Naive thymus-derived CD8-positive, alpha-beta T cell (primary cell): Measurements from ENCODE around the gene NPAS3. TPM values are rescaled to one million over a fixed set of nuclear protein-coding genes. Genes with fewer than 3 reads are reported as not detected.

Experiments used
- ATAC-seq, 2 donors: fragments of 150-1000 bp; cut with Tn5 transposase in 1 of 2; sonication (Bioruptor Pico), chemical (Tn5 transposase) in 1 of 2; 1 replicate in 1 of 2; 2 replicates in 1 of 2; pipeline ENCODE4 v1.10.0; 2021; ENCODE audit warnings: mild to moderate bottlenecking in 2 of 2, moderate library complexity in 2 of 2
- POLR2A ChIA-PET: fragments of 350-600 bp; sonication (Branson Sonifier 250); formaldehyde crosslinking; loops from one replicate; lab custom pipeline; 2021; ENCODE audit warnings: antibody characterized with exemption; lab: Charles Lee
- DNase-seq, 10 donors: peaks; one replicate each; pipeline versions ENCODE4 v3.0.0 to v3.0.0-alpha.2; 2020 to 2022
- H3K27ac Mint-ChIP-seq, 10 donors: one replicate each; pipeline ENCODE4 v1.8.0; 2020 to 2022; ENCODE audit warnings: mild to moderate bottlenecking in 10 of 10, mixed read lengths in 10 of 10, moderate library complexity in 4 of 10, inconsistent platforms in 1 of 10
- H3K27me3 Mint-ChIP-seq, 5 donors: one replicate each; pipeline ENCODE4 v1.8.0; 2021 to 2022; ENCODE audit warnings: mixed read lengths in 5 of 5
- H3K36me3 Mint-ChIP-seq, 3 donors: one replicate each; pipeline ENCODE4 v1.8.0; 2020 to 2022; ENCODE audit warnings: mixed read lengths in 3 of 3, mild to moderate bottlenecking in 2 of 3, inconsistent platforms in 1 of 3
- H3K4me1 Mint-ChIP-seq, 4 donors: one replicate each; pipeline ENCODE4 v1.8.0; 2021 to 2022; ENCODE audit warnings: mixed read lengths in 4 of 4
- H3K4me3 Mint-ChIP-seq, 10 donors: one replicate each; pipeline ENCODE4 v1.8.0; 2020 to 2022; ENCODE audit warnings: mild to moderate bottlenecking in 10 of 10, mixed read lengths in 10 of 10, moderate library complexity in 6 of 10, inconsistent platforms in 1 of 10
- H3K9me3 Mint-ChIP-seq, 9 donors: one replicate each; pipeline ENCODE4 v1.8.0; 2020 to 2022; ENCODE audit warnings: mixed read lengths in 9 of 9, mild to moderate bottlenecking in 3 of 9, inconsistent platforms in 1 of 9, moderate library complexity in 1 of 9
- polyA plus RNA-seq, 3 donors: library from polyadenylated mRNA; unstranded; fragments of 300-500 nt; fragmentation: Illumina TruSeq; gene quantifications; one replicate each; pipeline ENCODE4 v1.2.3, GENCODE V29; 2021
- total RNA-seq, 8 experiments: library from RNA in 2 of 8; stranded (reverse) in 2 of 8; gene quantifications; one replicate each; pipeline ENCODE4 v1.2.3 and lab custom pipeline; 2021 to 2026

The NPAS3 gene
- total and polyA plus RNA-seq, 5 experiments from 2014 or later = not detected

- Mint-ChIP-seq H3K4me3 (no peak overlapping the region), H3K4me1 (no peaks in the 10 kb centered on the region), H3K27me3 (no peaks in the 10 kb centered on the region), H3K9me3 (peaks cover 0 to 2% (median 0%) of the 10 kb centered on the region in 9 donors), H3K36me3 (no peaks in the 10 kb centered on the region), H3K27ac (no peak overlapping the region)
- DNase-seq (no peak), ATAC-seq (no peak)
- POLR2A ChIA-PET = no interaction called here
These were observed 631.4 kb downstream of the NPAS3 start for GRCh38 chr14:33569821-33570687.

- Mint-ChIP-seq H3K4me1 (no peaks in the 10 kb centered on the region), H3K27me3 (no peaks in the 10 kb centered on the region), H3K27ac (no peak overlapping the region), H3K36me3 (no peaks in the 10 kb centered on the region), H3K4me3 (no peak overlapping the region), H3K9me3 (peaks cover 0 to 2% (median 0%) of the 10 kb centered on the region in 9 donors)
- ATAC-seq = no peak
- no peak for DNase-seq
- POLR2A ChIA-PET = no interaction called here
These were observed 632.1 kb downstream of the NPAS3 start for GRCh38 chr14:33570694-33571310.

GRCh38 chr14:33573301-33573880 is 634.7 kb downstream of the NPAS3 start:
- Mint-ChIP-seq H3K27ac (no peak overlapping the region), H3K27me3 (no peaks in the 10 kb centered on the region), H3K4me3 (no peak overlapping the region), H3K9me3 (peaks cover 0 to 3% (median under 1%) of the 10 kb centered on the region in 9 donors), H3K4me1 (no peaks in the 10 kb centered on the region), H3K36me3 (no peaks in the 10 kb centered on the region)
- POLR2A ChIA-PET = no interaction called here
- ATAC-seq (no peak), DNase-seq (no peak)

GRCh38 chr14:33576014-33576413 is 637.3 kb downstream of the NPAS3 start:
- POLR2A ChIA-PET = no interaction called here
- DNase-seq (no peak), ATAC-seq (no peak)
- no peaks in the 10 kb centered on the region for H3K27me3 Mint-ChIP-seq
- no peak overlapping the region for H3K27ac Mint-ChIP-seq
- H3K36me3 Mint-ChIP-seq = no peaks in the 10 kb centered on the region
- H3K9me3 Mint-ChIP-seq = peaks cover 0 to 9% (median 0%) of the 10 kb centered on the region in 9 donors
- H3K4me1 Mint-ChIP-seq = no peaks in the 10 kb centered on the region
- H3K4me3 Mint-ChIP-seq = no peak overlapping the region

- DNase-seq (no peak), ATAC-seq (no peak)
- H3K27ac Mint-ChIP-seq = no peak overlapping the region
- peaks cover 0 to 9% (median 0%) of the 10 kb centered on the region in 9 donors for H3K9me3 Mint-ChIP-seq
- H3K27me3 Mint-ChIP-seq = peaks cover 0 to 4% (median 0%) of the 10 kb centered on the region in 5 donors
- H3K4me1 Mint-ChIP-seq = no peaks in the 10 kb centered on the region
- no peaks in the 10 kb centered on the region for H3K36me3 Mint-ChIP-seq
- POLR2A ChIA-PET = no interaction called here
- H3K4me3 Mint-ChIP-seq = no peak overlapping the region
These were observed 640.0 kb downstream of the NPAS3 start for GRCh38 chr14:33578461-33579216.

- Mint-ChIP-seq H3K27ac (no peak overlapping the region), H3K4me3 (no peak overlapping the region), H3K27me3 (peaks cover 0 to 11% (median 0%) of the 10 kb centered on the region in 5 donors), H3K4me1 (no peaks in the 10 kb centered on the region), H3K36me3 (no peaks in the 10 kb centered on the region), H3K9me3 (peaks cover 0 to 9% (median 0%) of the 10 kb centered on the region in 9 donors)
- ATAC-seq (no peak), DNase-seq (no peak)
- POLR2A ChIA-PET = no interaction called here
These were observed 641.6 kb downstream of the NPAS3 start for GRCh38 chr14:33580231-33580749.

- ATAC-seq (no peak), DNase-seq (no peak)
- H3K4me3 Mint-ChIP-seq = no peak overlapping the region
- POLR2A ChIA-PET = no interaction called here
- H3K9me3 Mint-ChIP-seq = peaks cover 0 to 9% (median 0%) of the 10 kb centered on the region in 9 donors
- no peaks in the 10 kb centered on the region for H3K4me1 Mint-ChIP-seq
- peaks cover 0 to 11% (median 0%) of the 10 kb centered on the region in 5 donors for H3K27me3 Mint-ChIP-seq
- H3K36me3 Mint-ChIP-seq = no peaks in the 10 kb centered on the region
- no peak overlapping the region for H3K27ac Mint-ChIP-seq
These were observed 642.2 kb downstream of the NPAS3 start for GRCh38 chr14:33580841-33581240.

GRCh38 chr14:33584697-33585096 is 646.0 kb downstream of the NPAS3 start:
- ATAC-seq (no peak), DNase-seq (no peak)
- no peaks in the 10 kb centered on the region for H3K9me3 Mint-ChIP-seq
- no peak overlapping the region for H3K27ac Mint-ChIP-seq
- H3K27me3 Mint-ChIP-seq = peaks cover 0 to 11% (median 0%) of the 10 kb centered on the region in 5 donors
- H3K4me1 Mint-ChIP-seq = no peaks in the 10 kb centered on the region
- POLR2A ChIA-PET = no interaction called here
- H3K4me3 Mint-ChIP-seq = no peak overlapping the region
- H3K36me3 Mint-ChIP-seq = no peaks in the 10 kb centered on the region

- Mint-ChIP-seq H3K36me3 (no peaks in the 10 kb centered on the region), H3K9me3 (no peaks in the 10 kb centered on the region), H3K4me3 (no peak overlapping the region), H3K27ac (no peak overlapping the region), H3K4me1 (no peaks in the 10 kb centered on the region), H3K27me3 (peaks cover 0 to 14% (median 0%) of the 10 kb centered on the region in 5 donors)
- DNase-seq = no peak
- no peak for ATAC-seq
- POLR2A ChIA-PET = no interaction called here
These were observed 648.1 kb downstream of the NPAS3 start for GRCh38 chr14:33586806-33587205.

GRCh38 chr14:33587791-33588190 is 649.1 kb downstream of the NPAS3 start:
- ATAC-seq (no peak), DNase-seq (no peak)
- Mint-ChIP-seq H3K27me3 (peaks cover 0 to 14% (median 0%) of the 10 kb centered on the region in 5 donors), H3K36me3 (no peaks in the 10 kb centered on the region), H3K9me3 (peaks cover 0 to 2% (median 0%) of the 10 kb centered on the region in 9 donors), H3K4me3 (no peak overlapping the region), H3K4me1 (no peaks in the 10 kb centered on the region), H3K27ac (no peak overlapping the region)
- POLR2A ChIA-PET = no interaction called here

GRCh38 chr14:33588771-33589170 is 650.1 kb downstream of the NPAS3 start:
- POLR2A ChIA-PET = no interaction called here
- DNase-seq (no peak), ATAC-seq (no peak)
- Mint-ChIP-seq H3K27me3 (peaks cover 0 to 11% (median 0%) of the 10 kb centered on the region in 5 donors), H3K36me3 (no peaks in the 10 kb centered on the region), H3K9me3 (peaks cover 0 to 2% (median 0%) of the 10 kb centered on the region in 9 donors), H3K27ac (no peak overlapping the region), H3K4me1 (no peaks in the 10 kb centered on the region), H3K4me3 (no peak overlapping the region)

- Mint-ChIP-seq H3K27me3 (peaks cover 0 to 11% (median 0%) of the 10 kb centered on the region in 5 donors), H3K4me1 (no peaks in the 10 kb centered on the region), H3K4me3 (no peak overlapping the region), H3K36me3 (no peaks in the 10 kb centered on the region), H3K9me3 (peaks cover 0 to 2% (median 0%) of the 10 kb centered on the region in 9 donors), H3K27ac (no peak overlapping the region)
- no peak for ATAC-seq
- POLR2A ChIA-PET = no interaction called here
- no peak for DNase-seq
These were observed 650.7 kb downstream of the NPAS3 start for GRCh38 chr14:33589334-33589733.
